Stromal cell of bone marrow (primary cell): Measurements from ENCODE around the gene CHCHD10.
A peak's percentile ranks its signal among the peaks of the same experiment; 100 is the strongest.

ENCODE experiments used
- DNase-seq: peaks from one replicate; pipeline ENCODE4 v3.0.0-alpha.2; 2012; ENCODE audit warnings: low read depth

The CHCHD10 gene

GRCh38 chr22:23787600-23787896, 19.8 kb upstream of the CHCHD10 start:
- no peak for DNase-seq

DNA sequence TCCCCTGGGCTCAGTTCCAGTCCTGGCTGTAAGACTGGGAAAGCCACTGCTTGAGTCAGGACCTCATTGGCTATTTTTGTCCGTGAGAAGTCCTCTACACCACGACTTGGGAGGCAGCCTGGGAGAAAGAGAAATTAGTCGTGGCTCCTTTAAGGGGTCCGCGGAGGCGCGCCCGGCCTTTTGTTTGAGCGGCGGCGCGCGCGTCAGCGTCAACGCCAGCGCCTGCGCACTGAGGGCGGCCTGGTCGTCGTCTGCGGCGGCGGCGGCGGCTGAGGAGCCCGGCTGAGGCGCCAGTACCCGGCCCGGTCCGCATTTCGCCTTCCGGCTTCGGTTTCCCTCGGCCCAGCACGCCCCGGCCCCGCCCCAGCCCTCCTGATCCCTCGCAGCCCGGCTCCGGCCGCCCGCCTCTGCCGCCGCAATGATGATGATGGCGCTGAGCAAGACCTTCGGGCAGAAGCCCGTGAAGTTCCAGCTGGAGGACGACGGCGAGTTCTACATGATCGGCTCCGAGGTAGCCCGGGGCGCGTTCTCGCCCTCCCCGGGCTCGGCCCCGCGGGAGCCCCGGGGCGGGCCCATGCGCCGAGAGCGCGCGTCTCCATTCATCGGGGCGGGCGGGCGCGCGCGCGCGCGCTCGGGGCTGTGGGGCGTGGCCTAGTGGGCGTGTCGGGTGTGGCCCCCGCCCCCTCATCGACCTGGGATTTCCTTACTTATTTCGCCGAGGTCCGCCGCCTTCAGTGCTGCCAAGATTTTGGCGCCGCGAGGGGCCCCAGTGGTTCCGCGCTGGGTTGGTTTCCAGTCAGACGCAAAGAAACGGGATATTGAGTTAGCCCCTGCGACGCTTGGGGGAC, 19.2 kb upstream of the CHCHD10 start, which contains the start of gene SMARCB1:
SMARCB1 (plus strand) TSS at position 215 of the 848 bp plus-strand sequence; CDS start at position 419, 204 bp downstream.
- peak; percentile 88 for DNase-seq

GRCh38 chr22:23786261-23786710, 18.5 kb upstream of the CHCHD10 start:
- DNase-seq: no peak

- peak; percentile 25 for DNase-seq
Measured at GRCh38 chr22:23784215-23784732, 16.5 kb upstream of the CHCHD10 start.

DNA sequence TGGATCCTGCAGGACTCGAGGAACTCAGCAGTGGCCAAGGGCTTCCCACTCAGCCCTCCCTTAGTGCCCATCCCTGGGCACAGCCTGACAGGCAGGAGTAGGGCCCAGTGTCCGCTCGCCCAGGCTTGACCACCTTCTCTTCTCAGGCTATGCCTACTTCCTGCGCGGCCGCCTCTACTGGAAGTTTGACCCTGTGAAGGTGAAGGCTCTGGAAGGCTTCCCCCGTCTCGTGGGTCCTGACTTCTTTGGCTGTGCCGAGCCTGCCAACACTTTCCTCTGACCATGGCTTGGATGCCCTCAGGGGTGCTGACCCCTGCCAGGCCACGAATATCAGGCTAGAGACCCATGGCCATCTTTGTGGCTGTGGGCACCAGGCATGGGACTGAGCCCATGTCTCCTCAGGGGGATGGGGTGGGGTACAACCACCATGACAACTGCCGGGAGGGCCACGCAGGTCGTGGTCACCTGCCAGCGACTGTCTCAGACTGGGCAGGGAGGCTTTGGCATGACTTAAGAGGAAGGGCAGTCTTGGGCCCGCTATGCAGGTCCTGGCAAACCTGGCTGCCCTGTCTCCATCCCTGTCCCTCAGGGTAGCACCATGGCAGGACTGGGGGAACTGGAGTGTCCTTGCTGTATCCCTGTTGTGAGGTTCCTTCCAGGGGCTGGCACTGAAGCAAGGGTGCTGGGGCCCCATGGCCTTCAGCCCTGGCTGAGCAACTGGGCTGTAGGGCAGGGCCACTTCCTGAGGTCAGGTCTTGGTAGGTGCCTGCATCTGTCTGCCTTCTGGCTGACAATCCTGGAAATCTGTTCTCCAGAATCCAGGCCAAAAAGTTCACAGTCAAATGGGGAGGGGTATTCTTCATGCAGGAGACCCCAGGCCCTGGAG, 15.7 kb upstream of the CHCHD10 start:
- DNase-seq: no peak

- no peak for DNase-seq
Measured at GRCh38 chr22:23782703-23783102, 14.9 kb upstream of the CHCHD10 start.

DNA sequence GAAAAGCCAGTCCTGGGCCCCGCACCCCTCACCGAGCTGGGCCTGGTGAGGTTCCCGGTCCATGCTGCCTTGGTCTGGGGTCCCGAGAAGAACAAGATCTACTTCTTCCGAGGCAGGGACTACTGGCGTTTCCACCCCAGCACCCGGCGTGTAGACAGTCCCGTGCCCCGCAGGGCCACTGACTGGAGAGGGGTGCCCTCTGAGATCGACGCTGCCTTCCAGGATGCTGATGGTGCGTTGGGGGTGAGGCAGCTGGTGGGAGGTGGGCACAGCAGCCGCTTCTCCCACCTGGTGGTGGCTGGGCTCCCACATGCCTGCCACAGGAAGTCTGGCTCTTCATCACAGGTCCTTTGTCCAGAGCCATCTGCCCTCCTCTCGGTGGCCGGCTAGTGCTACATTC, 14.5 kb upstream of the CHCHD10 start:
- no peak for DNase-seq

- peak; percentile 71 for DNase-seq
Measured at GRCh38 chr22:23781511-23782183, 13.9 kb upstream of the CHCHD10 start.

GRCh38 chr22:23781065-23781464, 13.3 kb upstream of the CHCHD10 start:
- DNase-seq: no peak

DNA sequence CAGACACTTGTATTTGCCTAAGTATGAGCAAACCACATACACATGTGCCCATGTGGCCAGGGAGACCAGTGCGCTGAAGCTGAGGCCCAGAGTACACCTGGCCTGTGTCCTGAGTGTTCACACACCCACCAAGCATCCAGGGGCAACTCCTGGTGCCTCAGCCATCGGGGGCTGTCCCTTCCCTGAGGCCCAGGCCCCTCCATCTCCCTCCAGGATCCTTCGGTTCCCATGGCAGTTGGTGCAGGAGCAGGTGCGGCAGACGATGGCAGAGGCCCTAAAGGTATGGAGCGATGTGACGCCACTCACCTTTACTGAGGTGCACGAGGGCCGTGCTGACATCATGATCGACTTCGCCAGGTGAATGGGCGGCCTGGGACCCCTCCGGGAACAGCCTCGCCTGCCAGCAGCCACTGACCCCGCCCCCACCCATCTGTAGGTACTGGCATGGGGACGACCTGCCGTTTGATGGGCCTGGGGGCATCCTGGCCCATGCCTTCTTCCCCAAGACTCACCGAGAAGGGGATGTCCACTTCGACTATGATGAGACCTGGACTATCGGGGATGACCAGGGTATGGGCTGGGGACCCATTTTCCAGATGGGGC, 12.5 kb upstream of the CHCHD10 start:
- no peak for DNase-seq

- DNase-seq: no peak
Measured at GRCh38 chr22:23779731-23780130, 12.0 kb upstream of the CHCHD10 start.

GRCh38 chr22:23779083-23779482, 11.3 kb upstream of the CHCHD10 start:
- DNase-seq: no peak

GRCh38 chr22:23778577-23778900, 10.8 kb upstream of the CHCHD10 start:
- no peak for DNase-seq

GRCh38 chr22:23777776-23778576, 10.2 kb upstream of the CHCHD10 start:
- DNase-seq: no peak

- no peak for DNase-seq
Measured at GRCh38 chr22:23775779-23776375, 8.1 kb upstream of the CHCHD10 start.

- DNase-seq: no peak
Measured at GRCh38 chr22:23774922-23775436, 7.2 kb upstream of the CHCHD10 start.

DNA sequence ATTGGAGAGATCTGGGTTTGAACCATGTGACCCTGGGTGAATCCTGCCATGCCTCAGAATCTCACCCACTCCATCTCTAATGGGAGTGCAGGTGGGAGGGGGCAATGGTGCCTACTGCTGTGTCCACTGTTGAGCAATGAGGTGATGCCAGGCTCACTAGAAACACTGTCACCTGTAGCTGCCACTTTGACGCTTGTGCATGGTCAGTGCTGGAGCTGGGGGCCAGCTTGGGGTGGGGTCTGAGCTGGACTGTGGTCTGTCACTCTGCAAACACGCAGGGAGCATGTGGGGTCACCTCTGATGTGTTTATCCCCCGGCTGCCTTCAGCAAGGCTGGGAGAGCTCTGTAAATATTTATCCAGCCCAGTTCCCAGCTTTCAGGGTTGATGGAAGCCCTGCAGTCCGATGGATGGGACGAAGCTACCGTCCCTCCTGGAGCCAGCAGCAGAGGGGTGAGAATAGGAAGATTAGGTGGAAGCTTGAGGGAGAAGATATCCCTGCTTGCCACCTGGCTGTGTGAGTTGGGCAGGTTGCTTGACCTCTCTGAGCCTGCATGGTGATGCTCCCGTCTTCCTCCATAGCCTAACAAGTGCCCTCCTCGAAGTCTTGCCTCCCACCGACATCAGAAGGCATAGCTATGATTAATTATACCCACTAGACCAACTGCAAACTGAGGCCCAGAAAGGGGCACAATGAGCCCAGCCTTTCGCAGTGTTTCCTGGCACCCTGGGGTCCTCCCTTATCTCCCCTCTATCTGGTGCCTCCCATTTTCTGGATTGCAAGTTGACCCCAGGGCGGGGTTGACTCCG, 6.5 kb upstream of the CHCHD10 start:
- no peak for DNase-seq

DNA sequence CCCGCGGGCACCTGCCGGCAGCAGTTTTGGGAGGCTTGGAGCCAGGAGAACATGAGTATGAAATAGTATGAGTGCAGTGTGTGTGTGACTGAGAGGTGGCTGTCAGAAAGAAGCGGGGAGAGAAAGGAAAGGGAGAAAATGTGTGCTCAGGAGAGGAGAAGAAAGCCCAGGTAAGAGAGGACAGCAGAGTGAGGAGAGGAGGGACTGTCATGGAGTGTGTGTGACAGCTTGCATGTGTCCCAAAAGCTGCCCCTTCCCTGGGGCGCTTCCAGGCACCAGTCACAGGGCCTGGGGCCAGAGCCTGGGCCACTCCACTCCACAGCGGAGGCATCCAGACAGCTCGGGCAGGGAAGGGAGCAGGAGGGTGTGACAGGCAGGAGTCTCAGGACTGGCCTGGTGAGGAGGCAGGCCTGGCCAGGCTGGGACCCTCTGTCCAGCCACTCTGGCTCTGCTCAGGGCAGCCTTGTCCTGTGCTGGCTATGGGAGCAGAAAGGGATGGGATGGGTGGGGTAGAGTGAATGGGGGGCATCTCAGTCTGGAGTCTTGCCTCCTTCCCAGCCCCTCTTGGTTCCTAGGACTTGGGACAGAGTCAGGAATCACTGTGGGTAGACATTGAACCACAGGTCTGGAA, 5.8 kb upstream of the CHCHD10 start:
- no peak for DNase-seq
